ENCODE measurements around the gene SPON2.

- no peak for TF ChIP-seq CTCF (conservative IDR thresholded peaks at IDR 0.05; ENCODE audit: low read depth, low read length)
- TF ChIP-seq POLR2A (IDR thresholded peaks at IDR 0.05; ENCODE audit: low read depth, low read length), result no peak
- TF ChIP-seq SMC3 (IDR thresholded peaks at IDR 0.05; ENCODE audit: low read depth, low read length), result no peak
- TF ChIP-seq CEBPB (IDR thresholded peaks at IDR 0.05; ENCODE audit: low read depth, low read length), result no peak
- no peak for TF ChIP-seq RAD21 (IDR thresholded peaks at IDR 0.05; ENCODE audit: low read length)
- no peak for TF ChIP-seq FOS (IDR thresholded peaks at IDR 0.05; ENCODE audit: low read depth, low read length)
- no peak for TF ChIP-seq MAZ (IDR thresholded peaks at IDR 0.05; ENCODE audit: borderline replicate concordance, low read depth, low read length)
- no peak for TF ChIP-seq USF2 (IDR thresholded peaks at IDR 0.05; ENCODE audit: low read depth, low read length)
- no peak for TF ChIP-seq RFX5 (IDR thresholded peaks at IDR 0.05; ENCODE audit: low read depth, low read length)
- no peak for TF ChIP-seq BHLHE40 (IDR thresholded peaks at IDR 0.05; ENCODE audit: low read depth, low read length)
- TF ChIP-seq MXI1 (IDR thresholded peaks at IDR 0.05; ENCODE audit: borderline replicate concordance, low read depth, low read length), result no peak
- TF ChIP-seq ELK1 (IDR thresholded peaks at IDR 0.05; ENCODE audit: borderline replicate concordance, low read depth, low read length), result no peak
- no peak for TF ChIP-seq CHD1 (IDR thresholded peaks at IDR 0.05; ENCODE audit: low read depth, low read length)
- TF ChIP-seq RCOR1 (IDR thresholded peaks at IDR 0.05; ENCODE audit: insufficient replicate concordance, low read length), result no peak
Observed at GRCh38 chr4:1153567-1154090, 18.8 kb downstream of the SPON2 start.

Data from IMR-90 (cell line).